OCI-LY1 (cell line): ENCODE results near the gene SLC16A13.

ENCODE experiments used
- H2AFZ ChIP-seq: fragments of 200-600 bp; sonication (generic), shearing (Covaris generic); 2 replicates; pipeline ENCODE4 v1.6.0; 2014; ENCODE audit warnings: antibody characterized with exemption, mild to moderate bottlenecking, low read length
- H3F3A ChIP-seq: fragments of 200-600 bp; sonication (generic), shearing (Covaris generic); 2 replicates; pipeline ENCODE4 v1.6.0; 2014; ENCODE audit warnings: mild to moderate bottlenecking, antibody characterized with exemption, low read length, moderate library complexity; ENCODE audit not compliant: insufficient read depth
- H3K27ac ChIP-seq: fragments of 200-600 bp; sonication (generic); 2 replicates; pipeline ENCODE4 v1.5.1; 2014; ENCODE audit warnings: low read length, mixed run types, mild to moderate bottlenecking, low read depth; ENCODE audit not compliant: poor library complexity, severe bottlenecking
- H3K27me3 ChIP-seq: fragments of 200-600 bp; sonication (generic); 2 replicates; pipeline ENCODE4 v1.6.0; 2014; ENCODE audit warnings: antibody characterized with exemption, mild to moderate bottlenecking, low read length, moderate library complexity; ENCODE audit not compliant: insufficient read depth
- H3K36me3 ChIP-seq: fragments of 200-600 bp; sonication (generic); 2 replicates; pipeline ENCODE4 v1.6.1; 2014; ENCODE audit warnings: mild to moderate bottlenecking, antibody characterized with exemption, low read length, moderate library complexity, mixed read lengths; ENCODE audit not compliant: insufficient read depth
- H3K4me1 ChIP-seq: fragments of 200-600 bp; sonication (generic); 2 replicates; pipeline ENCODE4 v1.5.1; 2014; ENCODE audit warnings: mild to moderate bottlenecking, low read length, moderate library complexity; ENCODE audit not compliant: insufficient read depth, severe bottlenecking
- H3K4me2 ChIP-seq: fragments of 200-600 bp; sonication (generic), shearing (Covaris generic); 2 replicates; pipeline ENCODE4 v1.6.1; 2014; ENCODE audit warnings: low read length
- H3K4me3 ChIP-seq: fragments of 200-600 bp; sonication (generic); 2 replicates; pipeline ENCODE4 v1.5.1; 2014; ENCODE audit warnings: low read length, low read depth, mild to moderate bottlenecking, mixed read lengths; ENCODE audit not compliant: poor library complexity, severe bottlenecking
- H3K79me2 ChIP-seq: fragments of 200-600 bp; shearing (Covaris generic); 2 replicates; pipeline ENCODE4 v1.6.1; 2016; ENCODE audit warnings: mixed run types, low read length, mixed read lengths; ENCODE audit not compliant: insufficient read depth
- H3K9ac ChIP-seq: fragments of 200-600 bp; sonication (generic), shearing (Covaris generic); 2 replicates; pipeline ENCODE4 v1.6.1; 2014; ENCODE audit warnings: mild to moderate bottlenecking, low read length, mixed read lengths
- H3K9me2 ChIP-seq: fragments of 200-600 bp; sonication (generic), shearing (Covaris generic); 2 replicates; pipeline ENCODE4 v1.6.1; 2014; ENCODE audit warnings: low read depth, mild to moderate bottlenecking, low read length, mixed read lengths
- H3K9me3 ChIP-seq: fragments of 200-600 bp; shearing (Covaris generic); 2 replicates; pipeline ENCODE4 v1.6.1; 2014; ENCODE audit warnings: low read length, mixed read lengths
- H4K20me1 ChIP-seq: fragments of 200-600 bp; sonication (generic), shearing (Covaris generic); 2 replicates; pipeline ENCODE4 v1.6.0; 2016; ENCODE audit warnings: mild to moderate bottlenecking, low read length; ENCODE audit not compliant: insufficient read depth
- EZH2 ChIP-seq: fragments of 200-600 bp; sonication (generic), shearing (Covaris generic); IDR thresholded peaks from 2 replicates; pipeline ENCODE4 v1.8.0; 2017; ENCODE audit warnings: borderline replicate concordance, mixed run types, mild to moderate bottlenecking, antibody characterized with exemption, low read length, moderate library complexity, mixed read lengths
- TF ChIP-seq, protein P1 (sequence below): fragments of 200-600 bp; sonication (generic), shearing (Covaris generic); IDR thresholded peaks from 2 replicates; pipeline ENCODE4 v1.5.1; 2017; ENCODE audit warnings: mild to moderate bottlenecking, antibody characterized with exemption, low read length, moderate library complexity, mixed read lengths

The SLC16A13 gene

DNA sequence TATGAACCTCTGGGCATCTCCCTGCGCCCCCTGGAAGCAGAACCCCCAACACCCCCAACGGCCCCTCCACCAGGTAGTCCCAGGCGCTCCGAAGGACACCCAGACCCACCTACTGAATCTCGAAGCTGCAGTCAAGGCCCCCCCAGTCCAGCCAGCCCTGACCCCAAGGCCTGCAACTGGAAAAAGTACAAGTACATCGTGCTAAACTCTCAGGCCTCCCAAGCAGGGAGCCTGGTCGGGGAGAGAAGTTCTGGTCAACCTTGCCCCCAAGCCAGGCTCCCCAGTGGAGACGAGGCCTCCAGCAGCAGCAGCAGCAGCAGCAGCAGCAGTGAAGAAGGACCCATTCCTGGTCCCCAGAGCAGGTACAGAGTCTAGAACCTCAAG is 11.4 kb upstream of the SLC16A13 start:
- H3K4me2 ChIP-seq = no peak overlapping the region

DNA sequence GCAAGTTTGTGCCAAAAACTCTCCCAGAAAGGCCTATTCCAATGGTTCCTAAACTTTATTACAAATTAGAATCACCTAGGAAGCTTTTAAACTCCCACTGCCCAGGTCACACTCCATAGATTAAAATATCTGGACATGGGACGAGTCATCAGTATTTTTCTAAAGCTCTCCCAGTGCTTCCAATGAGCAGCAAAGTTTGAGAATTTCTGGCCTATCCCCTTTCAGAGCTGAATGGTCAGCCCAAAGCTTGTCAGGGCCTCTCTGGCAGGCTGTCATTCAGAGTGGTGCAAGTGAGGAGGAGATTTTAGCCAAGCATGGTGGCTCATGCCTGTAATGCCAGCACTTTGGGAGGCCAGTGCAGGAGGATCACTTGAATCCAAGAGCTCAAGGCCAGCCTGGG is 10.6 kb upstream of the SLC16A13 start:
- no peak overlapping the region for H3K4me2 ChIP-seq
- no peaks in the 10 kb centered on the region for H3F3A ChIP-seq
- no peak for TF ChIP-seq EZH2
- TF ChIP-seq, protein P1, sequence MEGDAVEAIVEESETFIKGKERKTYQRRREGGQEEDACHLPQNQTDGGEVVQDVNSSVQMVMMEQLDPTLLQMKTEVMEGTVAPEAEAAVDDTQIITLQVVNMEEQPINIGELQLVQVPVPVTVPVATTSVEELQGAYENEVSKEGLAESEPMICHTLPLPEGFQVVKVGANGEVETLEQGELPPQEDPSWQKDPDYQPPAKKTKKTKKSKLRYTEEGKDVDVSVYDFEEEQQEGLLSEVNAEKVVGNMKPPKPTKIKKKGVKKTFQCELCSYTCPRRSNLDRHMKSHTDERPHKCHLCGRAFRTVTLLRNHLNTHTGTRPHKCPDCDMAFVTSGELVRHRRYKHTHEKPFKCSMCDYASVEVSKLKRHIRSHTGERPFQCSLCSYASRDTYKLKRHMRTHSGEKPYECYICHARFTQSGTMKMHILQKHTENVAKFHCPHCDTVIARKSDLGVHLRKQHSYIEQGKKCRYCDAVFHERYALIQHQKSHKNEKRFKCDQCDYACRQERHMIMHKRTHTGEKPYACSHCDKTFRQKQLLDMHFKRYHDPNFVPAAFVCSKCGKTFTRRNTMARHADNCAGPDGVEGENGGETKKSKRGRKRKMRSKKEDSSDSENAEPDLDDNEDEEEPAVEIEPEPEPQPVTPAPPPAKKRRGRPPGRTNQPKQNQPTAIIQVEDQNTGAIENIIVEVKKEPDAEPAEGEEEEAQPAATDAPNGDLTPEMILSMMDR = no peak
- H3K9me3 ChIP-seq = no peaks in the 10 kb centered on the region
- no peak overlapping the region for H3K27ac ChIP-seq
- H3K79me2 ChIP-seq = no peaks in the 10 kb centered on the region
- no peaks in the 10 kb centered on the region for H4K20me1 ChIP-seq
- H2AFZ ChIP-seq = no peak overlapping the region
- H3K27me3 ChIP-seq = no peaks in the 10 kb centered on the region
- no peak overlapping the region for H3K4me3 ChIP-seq
- H3K9ac ChIP-seq = no peak overlapping the region
- no peaks in the 10 kb centered on the region for H3K36me3 ChIP-seq
- H3K9me2 ChIP-seq = no peaks in the 10 kb centered on the region
- H3K4me1 ChIP-seq = peaks cover 14% of the 10 kb centered on the region

More for the DNA sequence above, 11.4 kb upstream of the SLC16A13 start:
- H3K79me2 ChIP-seq = no peaks in the 10 kb centered on the region
- H3K9me3 ChIP-seq = no peaks in the 10 kb centered on the region
- H3K27ac ChIP-seq = no peak overlapping the region
- no peak overlapping the region for H3K9ac ChIP-seq
- H3K4me3 ChIP-seq = no peak overlapping the region
- H3K9me2 ChIP-seq = no peaks in the 10 kb centered on the region
- H3K27me3 ChIP-seq = no peaks in the 10 kb centered on the region
- H3K4me1 ChIP-seq = peaks cover 14% of the 10 kb centered on the region
- H2AFZ ChIP-seq = no peak overlapping the region
- no peaks in the 10 kb centered on the region for H4K20me1 ChIP-seq
- no peaks in the 10 kb centered on the region for H3F3A ChIP-seq
- H3K36me3 ChIP-seq = no peaks in the 10 kb centered on the region
- TF ChIP-seq, protein P1 = no peak
- TF ChIP-seq EZH2 = no peak

DNA sequence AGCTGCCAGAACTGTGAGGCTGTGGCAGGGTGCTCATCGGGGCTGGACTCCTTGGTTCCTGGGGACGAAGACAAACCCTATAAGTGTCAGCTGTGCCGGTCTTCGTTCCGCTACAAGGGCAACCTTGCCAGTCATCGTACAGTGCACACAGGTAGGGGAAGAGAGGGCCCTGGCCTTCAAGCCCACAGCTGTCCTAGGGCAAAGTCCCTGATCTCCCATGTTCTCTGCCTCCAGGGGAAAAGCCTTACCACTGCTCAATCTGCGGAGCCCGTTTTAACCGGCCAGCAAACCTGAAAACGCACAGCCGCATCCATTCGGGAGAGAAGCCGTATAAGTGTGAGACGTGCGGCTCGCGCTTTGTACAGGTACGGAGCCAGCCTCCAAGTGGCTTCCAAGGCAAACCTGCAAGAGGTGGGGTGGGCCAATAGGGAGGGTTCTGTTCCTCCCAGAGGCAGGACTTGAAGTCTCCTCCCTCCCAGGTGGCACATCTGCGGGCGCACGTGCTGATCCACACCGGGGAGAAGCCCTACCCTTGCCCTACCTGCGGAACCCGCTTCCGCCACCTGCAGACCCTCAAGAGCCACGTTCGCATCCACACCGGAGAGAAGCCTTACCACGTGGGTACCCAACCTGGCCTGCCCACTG is 9.2 kb upstream of the SLC16A13 start:
- no peak overlapping the region for H3K4me2 ChIP-seq
- H3K4me1 ChIP-seq = peaks cover 13% of the 10 kb centered on the region
- no peaks in the 10 kb centered on the region for H3F3A ChIP-seq
- H3K4me3 ChIP-seq = no peak overlapping the region
- no peaks in the 10 kb centered on the region for H3K9me3 ChIP-seq
- H2AFZ ChIP-seq = no peak overlapping the region
- H3K9me2 ChIP-seq = no peaks in the 10 kb centered on the region
- TF ChIP-seq EZH2 = no peak
- TF ChIP-seq, protein P1 = no peak
- H4K20me1 ChIP-seq = no peaks in the 10 kb centered on the region
- no peak overlapping the region for H3K27ac ChIP-seq
- no peak overlapping the region for H3K9ac ChIP-seq
- no peaks in the 10 kb centered on the region for H3K36me3 ChIP-seq
- no peaks in the 10 kb centered on the region for H3K27me3 ChIP-seq
- H3K79me2 ChIP-seq = no peaks in the 10 kb centered on the region
